GM23338 (cell line): ENCODE results near the gene SLX9. TPM values are rescaled to one million over a fixed set of nuclear protein-coding genes. Genes with fewer than 3 reads are reported as not detected.

Experiments
- ATAC-seq: fragments of 200-7000 bp; cut with Tn5 transposase; 3 replicates; pipeline ENCODE4 v1.9.1; 2020
- DNase-seq: peaks from one replicate; pipeline ENCODE4 v3.0.0-alpha.2; 2015; ENCODE audit warnings: low spot score
- H2AFZ ChIP-seq: fragments of 200-600 bp; sonication (generic); 2 replicates; pipeline ENCODE4 v1.8.0; 2016; ENCODE audit warnings: antibody characterized with exemption, mild to moderate bottlenecking, moderate library complexity
- H3F3A ChIP-seq: fragments of 200-600 bp; sonication (generic); replicated peaks from 2 replicates; pipeline ENCODE4 v1.8.0; 2017; ENCODE audit warnings: antibody characterized with exemption, mixed run types, low read depth
- H3K27ac ChIP-seq: fragments of 200-600 bp; sonication (generic); 2 replicates; pipeline ENCODE4 v1.6.1; 2016; ENCODE audit warnings: low read depth
- H3K27me3 ChIP-seq: fragments of 200-600 bp; sonication (generic); 2 replicates; pipeline ENCODE4 v1.8.0; 2016; ENCODE audit warnings: mild to moderate bottlenecking, mixed run types, moderate library complexity; ENCODE audit not compliant: insufficient read depth
- H3K36me3 ChIP-seq: fragments of 200-600 bp; sonication (generic); 2 replicates; pipeline ENCODE4 v1.8.0; 2016; ENCODE audit warnings: mild to moderate bottlenecking; ENCODE audit not compliant: insufficient read depth
- H3K4me1 ChIP-seq: fragments of 200-600 bp; sonication (generic); 2 replicates; pipeline ENCODE4 v1.8.0; 2016; ENCODE audit warnings: mild to moderate bottlenecking, moderate library complexity; ENCODE audit not compliant: insufficient read depth
- H3K4me2 ChIP-seq: fragments of 200-600 bp; sonication (generic); 2 replicates; pipeline ENCODE4 v1.7.1; 2017; ENCODE audit warnings: mixed run types
- H3K4me3 ChIP-seq: fragments of 200-600 bp; sonication (generic); 2 replicates; pipeline ENCODE4 v1.6.1; 2016; ENCODE audit warnings: mixed run types
- H3K79me2 ChIP-seq: fragments of 200-600 bp; sonication (generic); replicated peaks from 2 replicates; pipeline ENCODE4 v1.8.0; 2017; ENCODE audit warnings: mild to moderate bottlenecking; ENCODE audit not compliant: insufficient read depth
- H3K9me2 ChIP-seq: fragments of 200-600 bp; sonication (generic); 2 replicates; pipeline ENCODE4 v1.8.0; 2017; ENCODE audit not compliant: insufficient read depth
- H4K20me1 ChIP-seq: fragments of 200-600 bp; sonication (generic); replicated peaks from 2 replicates; pipeline ENCODE4 v1.8.0; 2017; ENCODE audit warnings: mild to moderate bottlenecking; ENCODE audit not compliant: insufficient read depth
- H3K27ac Mint-ChIP-seq: 2 replicates; pipeline ENCODE4 v1.8.0; 2020; ENCODE audit warnings: inconsistent platforms, mild to moderate bottlenecking, moderate library complexity, mixed read lengths
- H3K27me3 Mint-ChIP-seq: 3 replicates; pipeline ENCODE4 v1.8.0; 2022; ENCODE audit warnings: low read depth, mild to moderate bottlenecking, moderate library complexity, mixed read lengths, inconsistent platforms; ENCODE audit not compliant: insufficient read depth, poor library complexity
- H3K36me3 Mint-ChIP-seq: 3 replicates; pipeline ENCODE4 v1.8.0; 2021; ENCODE audit warnings: low read depth, mild to moderate bottlenecking, inconsistent platforms, moderate library complexity, mixed read lengths
- H3K4me1 Mint-ChIP-seq: 3 replicates; pipeline ENCODE4 v1.8.0; 2020; ENCODE audit warnings: mild to moderate bottlenecking, inconsistent platforms, mixed read lengths
- H3K4me3 Mint-ChIP-seq: 3 replicates; pipeline ENCODE4 v1.8.0; 2021; ENCODE audit warnings: moderate library complexity, mild to moderate bottlenecking, inconsistent platforms, mixed read lengths
- H3K9me3 Mint-ChIP-seq: 3 replicates; pipeline ENCODE4 v1.8.0; 2020; ENCODE audit warnings: moderate library complexity, mild to moderate bottlenecking, inconsistent platforms, mixed read lengths
- CREB1 ChIP-seq: fragments of 250-450 bp; sonication (Bioruptor Pico); IDR thresholded peaks from 2 replicates; pipeline ENCODE4 v1.5.0; 2020; ENCODE audit warnings: low read depth, mild to moderate bottlenecking, moderate library complexity
- CTCF ChIP-seq, 2 experiments: fragments of 200-600 bp in 1 of 2; sonication (generic) in 1 of 2; conservative IDR thresholded peaks; 2 replicates each; pipeline versions ENCODE4 v1.5.1 to v1.6.1; 2016 to 2017; ENCODE audit warnings: antibody characterized with exemption in 2 of 2, low read depth in 2 of 2, mild to moderate bottlenecking in 2 of 2, moderate library complexity in 1 of 2
- ETS1 ChIP-seq: IDR thresholded peaks from 2 replicates; pipeline ENCODE4 v1.6.1; 2016; ENCODE audit warnings: antibody characterized with exemption
- JUNB ChIP-seq: IDR thresholded peaks from one replicate; pipeline ENCODE4 v1.6.1; 2016; ENCODE audit warnings: antibody characterized with exemption; ENCODE audit not compliant: unreplicated experiment
- NANOG ChIP-seq: IDR thresholded peaks from 2 replicates; pipeline ENCODE4 v1.6.1; 2016; ENCODE audit warnings: antibody characterized with exemption, borderline replicate concordance
- ZNF114 ChIP-seq: fragments of 250-450 bp; sonication (Bioruptor Pico); IDR thresholded peaks from 2 replicates; pipeline ENCODE4 v1.5.0; 2020; ENCODE audit warnings: mild to moderate bottlenecking, moderate library complexity
- ZNF462 ChIP-seq: fragments of 250-450 bp; sonication (Bioruptor Pico); IDR thresholded peaks from 2 replicates; pipeline ENCODE4 v1.5.0; 2020; ENCODE audit warnings: mild to moderate bottlenecking, moderate library complexity
- polyA plus RNA-seq: library from polyadenylated mRNA; unstranded; fragments of >200 nt; fragmentation: Nextera tagmentation; extraction: Ambion mirVana; gene quantifications from 2 replicates; pipeline ENCODE4 v1.2.1, GENCODE V29; 2016
- total RNA-seq: library from RNA; depleted of rRNA; stranded (reverse); fragments of >200 nt; shearing (Covaris generic); gene quantifications from 2 replicates; pipeline ENCODE4 v1.2.3, GENCODE V29; 2014

Gene SLX9
- total and polyA plus RNA-seq, 2 experiments from 2014 or later = 41.5 to 46.9 TPM

GRCh38 chr21:45003331-45004058 is 63.7 kb downstream of the SLX9 start:
- H3K27ac Mint-ChIP-seq = no peak overlapping the region
- ATAC-seq (peak; percentile 13; the same call in 2 of the 3 replicates), DNase-seq (no peak)
- no peak for TF ChIP-seq ETS1
- no peak for TF ChIP-seq NANOG
- no peak for TF ChIP-seq ZNF114
- TF ChIP-seq CREB1 (CRISPR knock-in tag) = no peak
- no peak for TF ChIP-seq ZNF462 (CRISPR knock-in tag)
- no peak for TF ChIP-seq CTCF (conservative IDR thresholded peaks at IDR 0.05; ENCODE audit: low read depth in 2 of 2)
- no peak for TF ChIP-seq JUNB
- Histone ChIP-seq H3K9me2 (no peaks in the 10 kb centered on the region), H3K79me2 (no peaks in the 10 kb centered on the region), H3K4me1 (no peaks in the 10 kb centered on the region), H3F3A (no peaks in the 10 kb centered on the region), H3K27me3 (no peaks in the 10 kb centered on the region), H3K4me3 (no peak overlapping the region), H3K27ac (no peak overlapping the region), H3K4me2 (no peak overlapping the region), H2AFZ (no peak overlapping the region; the same call in 1 of the 2 replicates), H3K36me3 (no peaks in the 10 kb centered on the region), H4K20me1 (no peaks in the 10 kb centered on the region)
- peaks cover 8% of the 10 kb centered on the region for H3K27me3 Mint-ChIP-seq
- peaks cover 5% of the 10 kb centered on the region for H3K4me1 Mint-ChIP-seq
- no peaks in the 10 kb centered on the region for H3K9me3 Mint-ChIP-seq
- no peak overlapping the region for H3K4me3 Mint-ChIP-seq
- H3K36me3 Mint-ChIP-seq = no peaks in the 10 kb centered on the region
